Activated CD8-positive, alpha-beta T cell treated with anti-CD3 and anti-CD28 coated beads for 36 hours (primary cell): Measurements from ENCODE around the gene C2orf68. TPM values are rescaled to one million over a fixed set of nuclear protein-coding genes. Genes with fewer than 3 reads are reported as not detected.

ENCODE experiments used
- ATAC-seq: fragments of 200-7000 bp; cut with Tn5 transposase; one replicate; pipeline ENCODE4 v1.10.0; 2021; ENCODE audit warnings: mild to moderate bottlenecking, moderate library complexity
- CTCF ChIA-PET: fragments of 350-600 bp; sonication (Branson Sonifier 250); formaldehyde crosslinking; loops from one replicate; lab custom pipeline; 2021; ENCODE audit warnings: antibody characterized with exemption; lab: Charles Lee
- POLR2A ChIA-PET: fragments of 350-600 bp; sonication (Branson Sonifier 250); formaldehyde crosslinking; loops from one replicate; lab custom pipeline; 2021; ENCODE audit warnings: antibody characterized with exemption; lab: Charles Lee
- DNase-seq: peaks from one replicate; pipeline ENCODE4 v3.0.0-alpha.2; 2020
- H3K27ac Mint-ChIP-seq: one replicate; pipeline ENCODE4 v1.8.0; 2021; ENCODE audit warnings: mild to moderate bottlenecking, mixed read lengths
- H3K27me3 Mint-ChIP-seq: one replicate; pipeline ENCODE4 v1.8.0; 2021; ENCODE audit warnings: mixed read lengths
- H3K36me3 Mint-ChIP-seq: one replicate; pipeline ENCODE4 v1.8.0; 2021; ENCODE audit warnings: low read depth, mixed read lengths
- H3K4me1 Mint-ChIP-seq: one replicate; pipeline ENCODE4 v1.8.0; 2021; ENCODE audit warnings: low read depth, mixed read lengths
- H3K4me3 Mint-ChIP-seq: one replicate; pipeline ENCODE4 v1.8.0; 2021; ENCODE audit warnings: mild to moderate bottlenecking, moderate library complexity, mixed read lengths
- H3K9me3 Mint-ChIP-seq: one replicate; pipeline ENCODE4 v1.8.0; 2021; ENCODE audit warnings: mixed read lengths
- intact Hi-C: fragments of 100-400 bp; cut with micrococcal nuclease; formaldehyde crosslinking; loops from one replicate; pipeline ENCODE4 v1.10.0; 2022
- total RNA-seq, 2 experiments: library from RNA; stranded (reverse); gene quantifications; one replicate each; pipeline ENCODE4 v1.2.3, GENCODE V29; 2021
- TF ChIP-seq, protein P1 (sequence below): fragments of 200-600 bp; IDR thresholded peaks from one replicate; pipeline ENCODE4 v1.8.0; 2022; ENCODE audit warnings: antibody characterized with exemption, mild to moderate bottlenecking

Gene C2orf68
- total RNA-seq, 2 experiments from 2014 or later: 25.4 to 29.1 TPM

DNA sequence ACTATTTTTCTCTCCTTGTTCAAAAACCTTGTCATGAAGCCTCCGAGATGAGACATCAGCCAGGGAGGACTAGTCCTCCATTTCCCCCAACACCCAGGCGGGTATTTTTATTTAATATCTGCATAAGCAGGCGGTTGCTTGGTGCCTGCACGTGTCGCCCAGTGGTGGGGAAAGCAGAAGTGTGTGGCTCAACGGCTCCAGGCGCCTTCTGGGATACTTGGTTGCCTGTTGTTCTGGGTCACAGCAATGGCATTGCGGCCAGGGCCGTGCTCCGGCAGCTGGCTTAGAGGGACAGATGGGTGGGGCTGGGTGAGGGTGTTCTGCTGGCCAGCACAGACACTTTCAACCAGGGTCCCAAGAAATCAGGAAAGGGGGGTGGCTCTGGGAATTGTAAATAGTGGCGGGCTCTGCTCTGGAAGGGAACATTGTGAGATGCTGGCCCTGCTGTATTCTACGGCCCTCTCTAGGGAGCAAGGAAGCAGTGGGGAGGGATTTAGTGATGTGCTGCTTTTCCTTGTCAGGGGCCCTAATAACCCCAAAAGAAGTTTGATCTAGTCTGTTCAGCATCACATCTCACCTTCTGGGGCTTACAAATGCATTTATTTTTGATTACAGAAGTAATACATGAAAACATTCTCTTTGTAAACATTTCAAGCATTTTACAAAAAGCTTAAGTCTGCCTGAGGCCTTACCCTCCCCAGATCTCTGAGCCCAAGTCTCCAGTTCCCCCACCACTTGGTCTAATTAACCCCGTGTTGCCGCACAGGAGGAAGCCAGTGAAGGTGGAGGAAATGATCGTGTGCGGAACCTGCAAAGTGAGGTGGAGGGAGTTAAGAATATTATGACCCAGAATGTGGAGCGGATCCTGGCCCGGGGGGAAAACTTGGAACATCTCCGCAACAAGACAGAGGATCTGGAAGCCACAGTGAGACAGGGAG lies 33.4 kb downstream of the C2orf68 start:
- intact Hi-C loops: no loop called here
- H3K4me3 Mint-ChIP-seq: peak overlapping the region; percentile 96
- peaks cover 30% of the 10 kb centered on the region for H3K4me1 Mint-ChIP-seq
- TF ChIP-seq, protein P1, sequence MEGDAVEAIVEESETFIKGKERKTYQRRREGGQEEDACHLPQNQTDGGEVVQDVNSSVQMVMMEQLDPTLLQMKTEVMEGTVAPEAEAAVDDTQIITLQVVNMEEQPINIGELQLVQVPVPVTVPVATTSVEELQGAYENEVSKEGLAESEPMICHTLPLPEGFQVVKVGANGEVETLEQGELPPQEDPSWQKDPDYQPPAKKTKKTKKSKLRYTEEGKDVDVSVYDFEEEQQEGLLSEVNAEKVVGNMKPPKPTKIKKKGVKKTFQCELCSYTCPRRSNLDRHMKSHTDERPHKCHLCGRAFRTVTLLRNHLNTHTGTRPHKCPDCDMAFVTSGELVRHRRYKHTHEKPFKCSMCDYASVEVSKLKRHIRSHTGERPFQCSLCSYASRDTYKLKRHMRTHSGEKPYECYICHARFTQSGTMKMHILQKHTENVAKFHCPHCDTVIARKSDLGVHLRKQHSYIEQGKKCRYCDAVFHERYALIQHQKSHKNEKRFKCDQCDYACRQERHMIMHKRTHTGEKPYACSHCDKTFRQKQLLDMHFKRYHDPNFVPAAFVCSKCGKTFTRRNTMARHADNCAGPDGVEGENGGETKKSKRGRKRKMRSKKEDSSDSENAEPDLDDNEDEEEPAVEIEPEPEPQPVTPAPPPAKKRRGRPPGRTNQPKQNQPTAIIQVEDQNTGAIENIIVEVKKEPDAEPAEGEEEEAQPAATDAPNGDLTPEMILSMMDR: no peak
- ATAC-seq (peak; percentile 41), DNase-seq (peak; percentile 54)
- no peaks in the 10 kb centered on the region for H3K27me3 Mint-ChIP-seq
- H3K9me3 Mint-ChIP-seq: no peaks in the 10 kb centered on the region
- ChIA-PET POLR2A (interaction anchor here (0.5 to 3.0 kb wide), 20 partner anchors 12 to 224 kb away, joined by 3 to 12 read pairs (median 4); partner anchors contain the start of genes C2orf68, ELMOD3, GGCX and MAT2A), CTCF (interaction anchor here (0.7 to 2.3 kb wide), 8 partner anchors 9 to 160 kb away, joined by 3 to 8 read pairs (median 4); partner anchors contain the start of genes RNF181 and SH2D6)
- peak overlapping the region; percentile 90 for H3K27ac Mint-ChIP-seq
- H3K36me3 Mint-ChIP-seq: peaks cover 21% of the 10 kb centered on the region

DNA sequence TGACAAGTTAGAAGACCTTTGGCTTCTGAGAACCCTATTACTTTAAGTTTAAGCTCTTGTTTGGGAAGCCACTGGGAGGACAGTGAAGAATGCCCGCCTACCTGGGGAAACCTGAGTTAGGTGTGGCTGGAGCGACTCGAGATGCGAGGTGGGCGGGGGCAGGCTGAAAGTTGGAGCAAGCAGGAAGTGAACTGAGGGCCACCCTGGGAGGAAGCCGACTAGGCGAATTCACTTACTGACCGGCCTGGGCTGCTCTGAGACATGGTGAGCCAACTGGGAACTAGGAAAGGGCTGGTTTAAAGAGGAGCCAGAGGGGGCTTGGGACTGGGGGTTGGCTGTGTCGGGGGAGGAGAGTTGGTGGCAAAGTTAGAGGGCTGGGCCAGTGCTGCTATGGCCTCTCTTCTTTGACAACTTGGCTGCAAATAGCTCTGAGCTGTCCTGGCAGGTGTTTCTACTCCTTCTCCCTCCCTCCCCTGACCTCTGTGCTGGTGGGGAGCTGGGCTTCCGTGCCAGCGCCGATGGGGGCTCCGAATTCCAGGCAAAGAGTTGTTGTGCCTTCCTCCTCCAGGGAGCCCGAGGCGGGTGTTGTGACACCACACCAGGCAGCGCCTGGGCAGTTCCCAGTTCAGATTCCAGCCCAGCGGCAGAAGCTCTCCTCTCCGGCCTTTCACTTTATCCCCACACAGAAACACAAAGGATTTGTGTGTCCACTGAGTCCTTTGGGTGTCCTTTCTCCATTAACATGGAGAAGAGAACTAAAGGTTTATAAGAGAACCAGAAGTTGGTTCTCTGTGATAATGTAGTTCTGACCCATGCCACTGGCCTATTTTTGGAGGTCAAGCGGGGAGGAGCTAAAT lies 34.3 kb downstream of the C2orf68 start, which contains the start of gene VAMP8:
VAMP8 (plus strand) TSS at position 201 of the 857 bp plus-strand sequence; CDS start at position 262, 61 bp downstream.
- POLR2A ChIA-PET: interaction anchor here (0.6 to 3.0 kb wide), 15 partner anchors 9 to 159 kb away, joined by 3 to 12 read pairs (median 5); partner anchors contain the start of genes C2orf68, GGCX, MAT2A and RNF181
- peak; percentile 78 for DNase-seq
- H3K36me3 Mint-ChIP-seq: peaks cover 18% of the 10 kb centered on the region
- CTCF ChIA-PET: interaction anchor here (0.7 to 2.3 kb wide), 7 partner anchors 11 to 159 kb away, joined by 3 to 8 read pairs (median 3); partner anchors contain the start of genes RNF181 and SH2D6
- H3K27me3 Mint-ChIP-seq: no peaks in the 10 kb centered on the region
- no peaks in the 10 kb centered on the region for H3K9me3 Mint-ChIP-seq
- H3K4me3 Mint-ChIP-seq: peak within 1 kb of the TSS; percentile 96
- ATAC-seq: peak; percentile 76
- intact Hi-C loops: no loop called here
- TF ChIP-seq, protein P1: no peak
- H3K4me1 Mint-ChIP-seq: peaks cover 22% of the 10 kb centered on the region
- H3K27ac Mint-ChIP-seq: peak within 1 kb of the TSS; percentile 90

DNA sequence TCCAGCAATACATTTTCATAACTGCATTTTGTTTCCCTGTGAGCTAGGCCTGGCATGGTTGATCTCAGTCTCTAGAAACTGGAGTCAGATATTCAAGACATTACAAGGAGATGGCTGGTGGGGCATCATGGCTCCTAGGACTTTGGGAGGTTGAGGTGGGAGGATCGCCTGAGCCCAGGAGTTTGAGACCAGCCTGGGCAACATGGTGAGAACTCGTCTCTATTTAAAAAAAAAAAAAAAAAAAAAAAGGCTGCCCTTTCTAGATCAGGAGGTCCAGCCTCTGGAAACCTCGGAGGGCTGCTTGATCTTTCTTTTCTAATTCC lies 34.8 kb downstream of the C2orf68 start:
- peaks cover 19% of the 10 kb centered on the region for H3K4me1 Mint-ChIP-seq
- H3K4me3 Mint-ChIP-seq: peak overlapping the region; percentile 96
- TF ChIP-seq, protein P1: no peak
- POLR2A ChIA-PET: interaction anchor here (0.6 to 3.0 kb wide), 10 partner anchors 10 to 158 kb away, joined by 3 to 12 read pairs (median 6); partner anchors contain the start of genes C2orf68, GGCX, MAT2A and RNF181
- no peaks in the 10 kb centered on the region for H3K27me3 Mint-ChIP-seq
- peaks cover 15% of the 10 kb centered on the region for H3K36me3 Mint-ChIP-seq
- peak overlapping the region; percentile 90 for H3K27ac Mint-ChIP-seq
- DNase-seq (no peak), ATAC-seq (no peak)
- no peaks in the 10 kb centered on the region for H3K9me3 Mint-ChIP-seq
- intact Hi-C loops: no loop called here
- CTCF ChIA-PET: interaction anchor here (0.7 to 2.3 kb wide), 5 partner anchors 10 to 51 kb away, joined by 3 to 8 read pairs (median 3); partner anchors contain the start of gene RNF181

DNA sequence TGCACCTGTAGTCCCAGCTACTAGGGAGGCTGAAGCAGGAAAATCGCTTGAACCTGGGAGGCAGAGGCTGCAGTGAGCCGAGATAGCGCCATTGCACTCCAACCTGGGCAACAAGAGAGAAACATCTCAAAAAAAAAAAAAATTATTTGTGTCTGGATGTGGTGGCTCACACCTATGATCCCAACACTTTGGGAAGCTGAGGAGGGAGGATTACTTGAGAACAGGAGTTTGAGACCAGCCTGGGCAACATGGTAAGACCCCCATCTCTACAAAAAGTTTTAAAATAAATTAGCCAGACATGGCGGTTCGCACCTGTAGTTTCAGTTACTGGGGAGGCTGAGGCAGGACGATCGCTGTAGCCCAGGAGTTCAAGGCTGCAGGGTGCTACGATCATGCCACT lies 36.1 kb downstream of the C2orf68 start:
- Mint-ChIP-seq H3K9me3 (no peaks in the 10 kb centered on the region), H3K4me1 (peaks cover 19% of the 10 kb centered on the region), H3K4me3 (no peak overlapping the region), H3K36me3 (peaks cover 8% of the 10 kb centered on the region), H3K27ac (no peak overlapping the region), H3K27me3 (no peaks in the 10 kb centered on the region)
- POLR2A ChIA-PET: interaction anchor here (1.2 to 1.7 kb wide), 3 partner anchors 30 to 137 kb away, joined by 3 to 4 read pairs (median 3); no protein-coding TSS in a partner anchor
- TF ChIP-seq, protein P1: no peak
- ATAC-seq (no peak), DNase-seq (no peak)
- CTCF ChIA-PET: no interaction called here
- intact Hi-C loops: no loop called here
